ENCODE results near the gene JCAD. TPM values are rescaled to one million over a fixed set of nuclear protein-coding genes. Genes with fewer than 3 reads are reported as not detected.

Gene JCAD
- total and polyA plus RNA-seq, 10 of the 15 experiments (the other 5 are each of a cell fraction or from before 2014, with no cell fraction given) = 0.28 TPM; not detected in 9

GRCh38 chr10:30013757-30014156, 45.6 kb downstream of the JCAD start:
- TF ChIP-seq CTCF (IDR thresholded peaks at IDR 0.05 in 2 of 3, conservative IDR thresholded peaks at IDR 0.05 in 1 of 3; ENCODE audit: control insufficient read depth in 2 of 3, extremely low read depth in 1 of 3, insufficient read depth in 1 of 3, low read depth in 3 of 3, low read length in 3 of 3) = no peak
- TF ChIP-seq HCFC1 (IDR thresholded peaks at IDR 0.05; ENCODE audit: low read length) = no peak
- DNase-seq (ENCODE audit: low read depth, low spot score) (no peak), ATAC-seq (no peak), FAIRE-seq (no peak)
- no peaks in the 10 kb centered on the region for H3K9me3 ChIP-seq (replicated peaks; ENCODE audit: control insufficient read depth, insufficient read depth, low read length)
- no peak overlapping the region for H3K4me3 ChIP-seq
- intact Hi-C loops (cut with micrococcal nuclease; ENCODE audit: unreplicated experiment) = no loop called here
- no peaks in the 10 kb centered on the region for H4K20me1 ChIP-seq (ENCODE audit: control insufficient read depth, insufficient read depth)
- RAD21 ChIA-PET (ENCODE audit: unreplicated experiment) = no interaction called here
- BruUV-seq (replicated peaks) = no TSS peak
- CTCF ChIA-PET = interaction anchor here (0.6 to 2.5 kb wide), 3 partner anchors 11 to 24 kb away, joined by 3 to 8 read pairs (median 3); no protein-coding TSS in a partner anchor
- H3K4me1 ChIP-seq (ENCODE audit: control insufficient read depth, insufficient read depth, low read length) = no peaks in the 10 kb centered on the region
- POLR2A ChIA-PET = no interaction called here
- no peak overlapping the region for H3K4me2 ChIP-seq (ENCODE audit: control insufficient read depth, insufficient read depth)
- 21% methylated on average over 5 of the region's 5 CpGs for WGBS (ENCODE audit: insufficient coverage, insufficient replicate concordance, low lambda C conversion rate, missing lambda C conversion rate)
- in situ Hi-C loops (cut with MboI) = loop anchor here (25.0 kb wide), 1 partner anchor 224 kb away; no protein-coding TSS in a partner anchor
- SMC1A ChIA-PET (ENCODE audit: uncharacterized antibody, unreplicated experiment) = no interaction called here
- H3K79me2 ChIP-seq (ENCODE audit: control insufficient read depth, insufficient read depth, low read length) = no peaks in the 10 kb centered on the region
- no peak overlapping the region for H3K27ac ChIP-seq (ENCODE audit: control insufficient read depth, insufficient read depth)
- H3K9ac ChIP-seq (ENCODE audit: control insufficient read depth, insufficient read depth, low read length) = no peak overlapping the region
- H3K27me3 ChIP-seq (replicated peaks in 1 of 2; ENCODE audit: control insufficient read depth in 2 of 2, insufficient read depth in 2 of 2, low read length in 1 of 2) = no peaks in the 10 kb centered on the region
- no peaks in the 10 kb centered on the region for H3K36me3 ChIP-seq (ENCODE audit: control insufficient read depth in 2 of 2, insufficient read depth in 2 of 2, low read length in 1 of 2)
- no peak overlapping the region for H2AFZ ChIP-seq (ENCODE audit: control insufficient read depth, low read depth, low read length)

DNA sequence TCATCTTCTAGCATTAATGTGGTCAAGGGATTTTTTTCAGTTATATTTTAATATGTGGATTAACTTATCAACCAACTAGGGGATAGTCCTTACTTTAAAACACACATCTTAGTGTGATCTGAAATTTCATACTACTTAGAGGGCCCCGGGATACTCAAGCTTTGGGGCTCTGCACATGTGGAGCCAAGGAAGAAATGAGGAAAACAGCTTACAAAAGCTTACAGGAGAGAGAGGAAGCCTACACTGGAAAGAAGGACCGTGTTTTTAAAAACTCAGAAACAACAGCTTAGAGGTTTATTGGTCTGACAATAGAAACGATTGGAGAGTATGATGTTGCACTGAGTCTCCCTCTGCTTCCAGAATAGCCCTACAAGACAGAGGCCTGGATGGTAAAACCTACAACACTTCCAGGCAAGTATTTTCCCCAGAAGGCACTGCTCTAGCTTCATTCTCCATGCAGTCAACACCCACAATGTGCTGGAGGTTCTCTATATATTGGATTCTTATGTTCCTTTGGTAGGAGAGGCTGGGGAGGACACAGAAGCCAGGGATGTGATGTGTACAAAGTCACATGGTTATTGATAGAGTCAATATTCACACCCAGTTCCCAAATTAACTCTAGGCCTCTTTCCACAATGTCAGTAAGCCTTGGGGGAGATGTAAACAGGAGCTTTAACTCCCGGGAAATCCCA, 47.3 kb downstream of the JCAD start:
- DNase-seq (ENCODE audit: low read depth, low spot score) = no peak
- 19% methylated on average over 4 of the region's 4 CpGs for WGBS (ENCODE audit: insufficient coverage, insufficient replicate concordance, low lambda C conversion rate, missing lambda C conversion rate)
- H3K27ac ChIP-seq (ENCODE audit: control insufficient read depth, insufficient read depth) = no peak overlapping the region
- no peaks in the 10 kb centered on the region for H3K27me3 ChIP-seq (replicated peaks in 1 of 2; ENCODE audit: control insufficient read depth in 2 of 2, insufficient read depth in 2 of 2, low read length in 1 of 2)
- no peaks in the 10 kb centered on the region for H3K79me2 ChIP-seq (ENCODE audit: control insufficient read depth, insufficient read depth, low read length)
- no peak overlapping the region for H3K4me2 ChIP-seq (ENCODE audit: control insufficient read depth, insufficient read depth)
- no peak overlapping the region for H2AFZ ChIP-seq (ENCODE audit: control insufficient read depth, low read depth, low read length)
- in situ Hi-C loops (cut with MboI) (loop anchor here (25.0 kb wide), 1 partner anchor 225 kb away; no protein-coding TSS in a partner anchor), intact Hi-C loops (cut with micrococcal nuclease; ENCODE audit: unreplicated experiment) (no loop called here)
- ChIA-PET SMC1A (ENCODE audit: uncharacterized antibody, unreplicated experiment) (interaction anchor here (1.0 kb wide), 1 partner anchor 14 kb away, joined by 3 read pairs; no protein-coding TSS in a partner anchor), CTCF (interaction anchor here (0.5 to 1.4 kb wide), 4 partner anchors 9 to 96 kb away, joined by 3 to 4 read pairs (median 4); no protein-coding TSS in a partner anchor), POLR2A (interaction anchor here (1.0 kb wide), 1 partner anchor 13 kb away, joined by 12 read pairs; no protein-coding TSS in a partner anchor), RAD21 (ENCODE audit: unreplicated experiment) (no interaction called here)
- TF ChIP-seq FOS (IDR thresholded peaks at IDR 0.05; ENCODE audit: borderline replicate concordance, extremely low read depth, insufficient read length) = no peak
- no peak for TF ChIP-seq HCFC1 (IDR thresholded peaks at IDR 0.05; ENCODE audit: low read length)
- TF ChIP-seq PML (IDR thresholded peaks at IDR 0.05; ENCODE audit: low read length) = no peak
- TF ChIP-seq KLF5 (IDR thresholded peaks at IDR 0.05; ENCODE audit: partially characterized antibody) = no peak
- no peak for TF ChIP-seq ZNF217 (IDR thresholded peaks at IDR 0.05)
- TF ChIP-seq MEF2A (IDR thresholded peaks at IDR 0.05; ENCODE audit: insufficient read depth, low read depth, low read length) = no peak
- FAIRE-seq = no peak
- no peaks in the 10 kb centered on the region for H3K9me3 ChIP-seq (replicated peaks; ENCODE audit: control insufficient read depth, insufficient read depth, low read length)
- no peak overlapping the region for H3K9ac ChIP-seq (ENCODE audit: control insufficient read depth, insufficient read depth, low read length)
- no peaks in the 10 kb centered on the region for H4K20me1 ChIP-seq (ENCODE audit: control insufficient read depth, insufficient read depth)
- BruUV-seq (replicated peaks) = no TSS peak
- no peaks in the 10 kb centered on the region for H3K36me3 ChIP-seq (ENCODE audit: control insufficient read depth in 2 of 2, insufficient read depth in 2 of 2, low read length in 1 of 2)
- H3K4me1 ChIP-seq (ENCODE audit: control insufficient read depth, insufficient read depth, low read length) = no peaks in the 10 kb centered on the region
- no peak overlapping the region for H3K4me3 ChIP-seq
- ATAC-seq = no peak

Data from GM12878 (cell line).